NT2/D1 (cell line): ENCODE measurements around the gene TTC39B.

Experiments used
- DNase-seq: peaks from one replicate; pipeline ENCODE4 v3.0.0-alpha.2; 2011; ENCODE audit warnings: low read depth, low spot score
- H3K27me3 ChIP-seq: 2 replicates; pipeline ENCODE4 v1.6.0; 2011; ENCODE audit warnings: mild to moderate bottlenecking; ENCODE audit not compliant: insufficient read length, insufficient read depth
- H3K36me3 ChIP-seq: 2 replicates; pipeline ENCODE4 v1.6.1; 2011; ENCODE audit warnings: mild to moderate bottlenecking, low read length, mixed read lengths; ENCODE audit not compliant: insufficient read depth, insufficient read length
- H3K4me1 ChIP-seq: 2 replicates; pipeline ENCODE4 v1.5.1; 2011; ENCODE audit not compliant: insufficient read depth, insufficient read length
- H3K4me3 ChIP-seq: 2 replicates; pipeline ENCODE4 v1.5.1; 2011; ENCODE audit warnings: low read depth; ENCODE audit not compliant: insufficient read length
- H3K9ac ChIP-seq: 2 replicates; pipeline ENCODE4 v1.6.0; 2011; ENCODE audit warnings: low read depth; ENCODE audit not compliant: insufficient read length
- H3K9me3 ChIP-seq: 2 replicates; pipeline ENCODE4 v1.5.1; 2011; ENCODE audit warnings: mild to moderate bottlenecking, low read length; ENCODE audit not compliant: insufficient read depth
- SUZ12 ChIP-seq: IDR thresholded peaks from 2 replicates; pipeline ENCODE4 v1.6.1; 2011; ENCODE audit not compliant: insufficient read length, insufficient read depth; ENCODE audit errors: extremely low read depth
- YY1 ChIP-seq: IDR thresholded peaks from 2 replicates; pipeline ENCODE4 v1.6.1; 2011; ENCODE audit not compliant: insufficient read length, insufficient read depth
- ZNF274 ChIP-seq: IDR thresholded peaks from 2 replicates; pipeline ENCODE4 v1.6.1; 2011; ENCODE audit warnings: mild to moderate bottlenecking, low read depth, low read length

TTC39B gene

GRCh38 chr9:15135164-15135792 is 171.7 kb downstream of the TTC39B start:
- Histone ChIP-seq H3K4me1 (no peaks in the 10 kb centered on the region), H3K9ac (peak overlapping the region; percentile 46), H3K27me3 (no peaks in the 10 kb centered on the region), H3K36me3 (no peaks in the 10 kb centered on the region), H3K4me3 (no peak overlapping the region), H3K9me3 (peaks cover 23% of the 10 kb centered on the region)
- DNase-seq: peak; percentile 86
- no peak for TF ChIP-seq YY1
- TF ChIP-seq SUZ12: no peak
- TF ChIP-seq ZNF274: no peak

GRCh38 chr9:15133488-15133887 is 173.5 kb downstream of the TTC39B start:
- Histone ChIP-seq H3K9ac (no peak overlapping the region), H3K27me3 (no peaks in the 10 kb centered on the region), H3K36me3 (no peaks in the 10 kb centered on the region), H3K4me1 (no peaks in the 10 kb centered on the region), H3K9me3 (peaks cover 23% of the 10 kb centered on the region), H3K4me3 (no peak overlapping the region)
- no peak for DNase-seq
- TF ChIP-seq SUZ12 (no peak), YY1 (no peak), ZNF274 (no peak)

GRCh38 chr9:15132091-15132490 is 174.9 kb downstream of the TTC39B start:
- TF ChIP-seq ZNF274 (no peak), YY1 (no peak), SUZ12 (no peak)
- no peaks in the 10 kb centered on the region for H3K4me1 ChIP-seq
- peaks cover 11% of the 10 kb centered on the region for H3K9me3 ChIP-seq
- peaks cover 5% of the 10 kb centered on the region for H3K27me3 ChIP-seq
- DNase-seq: no peak
- H3K36me3 ChIP-seq: no peaks in the 10 kb centered on the region
- H3K4me3 ChIP-seq: no peak overlapping the region
- H3K9ac ChIP-seq: no peak overlapping the region

- Histone ChIP-seq H3K4me3 (no peak overlapping the region), H3K4me1 (no peaks in the 10 kb centered on the region)
- TF ChIP-seq YY1 (no peak), SUZ12 (no peak), ZNF274 (no peak)
Observed at GRCh38 chr9:15131094-15131493, 175.9 kb downstream of the TTC39B start.

GRCh38 chr9:15127831-15128230 is 179.2 kb downstream of the TTC39B start:
- H3K4me3 ChIP-seq: no peak overlapping the region
- no peak for DNase-seq
- no peaks in the 10 kb centered on the region for H3K36me3 ChIP-seq
- peaks cover 17% of the 10 kb centered on the region for H3K27me3 ChIP-seq
- H3K9ac ChIP-seq: no peak overlapping the region
- no peaks in the 10 kb centered on the region for H3K9me3 ChIP-seq
- no peaks in the 10 kb centered on the region for H3K4me1 ChIP-seq
- TF ChIP-seq YY1 (no peak), ZNF274 (no peak)

More at GRCh38 chr9:15131094-15131493, 175.9 kb downstream of the TTC39B start:
- H3K27me3 ChIP-seq: peaks cover 14% of the 10 kb centered on the region
- no peak overlapping the region for H3K9ac ChIP-seq
- DNase-seq: no peak
- peaks cover 2% of the 10 kb centered on the region; the same call in 1 of the 2 replicates for H3K9me3 ChIP-seq
- no peaks in the 10 kb centered on the region for H3K36me3 ChIP-seq

- no peak for DNase-seq
- Histone ChIP-seq H3K36me3 (no peaks in the 10 kb centered on the region), H3K9ac (no peak overlapping the region), H3K4me3 (no peak overlapping the region), H3K27me3 (peaks cover 7% of the 10 kb centered on the region), H3K4me1 (no peaks in the 10 kb centered on the region), H3K9me3 (no peaks in the 10 kb centered on the region; the same call in 1 of the 2 replicates)
- TF ChIP-seq ZNF274: no peak
- no peak for TF ChIP-seq YY1
- TF ChIP-seq SUZ12: no peak
Observed at GRCh38 chr9:15121630-15122029, 185.4 kb downstream of the TTC39B start.

- H3K9me3 ChIP-seq: no peaks in the 10 kb centered on the region; the same call in 1 of the 2 replicates
- DNase-seq: no peak
- H3K36me3 ChIP-seq: no peaks in the 10 kb centered on the region
- H3K9ac ChIP-seq: no peak overlapping the region
- H3K4me3 ChIP-seq: no peak overlapping the region
- no peaks in the 10 kb centered on the region for H3K27me3 ChIP-seq
- no peaks in the 10 kb centered on the region for H3K4me1 ChIP-seq
- TF ChIP-seq SUZ12: no peak
Observed at GRCh38 chr9:15116130-15116580, 190.9 kb downstream of the TTC39B start.
